Measurements from ENCODE around the gene CRACR2B.
A peak's percentile ranks its signal among the peaks of the same experiment; 100 is the strongest.

The CRACR2B gene

DNA sequence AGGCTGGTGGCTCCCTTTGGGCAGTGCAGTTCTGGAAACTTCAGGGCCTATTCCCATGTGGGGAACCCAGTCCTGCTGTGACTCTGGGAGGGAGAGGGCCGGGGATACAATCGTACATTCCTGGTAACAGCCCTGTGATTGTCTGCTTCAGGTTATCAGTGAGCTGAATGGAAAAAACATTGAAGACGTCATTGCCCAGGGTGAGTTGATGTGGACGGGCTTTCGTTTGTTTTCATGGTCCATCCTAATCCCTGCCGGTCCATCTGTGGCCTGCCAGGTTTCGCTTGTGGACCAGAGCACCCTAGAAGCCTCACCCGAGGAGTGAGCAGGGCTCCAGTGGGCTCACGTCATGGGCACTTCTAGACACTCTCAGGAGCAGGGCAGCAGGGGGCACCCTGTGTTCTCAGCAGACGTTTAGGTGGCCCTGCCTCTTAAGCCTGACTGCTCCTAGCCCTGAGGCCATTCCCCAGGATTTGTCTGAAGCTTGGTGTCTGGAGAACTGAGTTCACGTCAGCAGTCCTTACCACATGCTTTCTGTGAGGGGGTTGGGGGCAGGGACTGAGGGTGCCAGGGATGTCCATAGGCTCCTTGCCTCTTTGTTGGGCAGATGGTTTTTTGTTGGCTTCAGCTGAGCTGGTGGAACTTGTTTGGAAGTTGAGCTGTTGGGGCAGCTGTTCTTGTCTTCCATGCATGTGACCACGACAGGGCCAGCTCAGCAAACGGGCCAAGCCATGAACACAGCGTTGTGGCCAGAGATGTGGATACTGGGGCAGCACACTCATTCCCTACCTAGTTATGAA, 16.1 kb upstream of the CRACR2B start:
- no peak for DNase-seq

DNA sequence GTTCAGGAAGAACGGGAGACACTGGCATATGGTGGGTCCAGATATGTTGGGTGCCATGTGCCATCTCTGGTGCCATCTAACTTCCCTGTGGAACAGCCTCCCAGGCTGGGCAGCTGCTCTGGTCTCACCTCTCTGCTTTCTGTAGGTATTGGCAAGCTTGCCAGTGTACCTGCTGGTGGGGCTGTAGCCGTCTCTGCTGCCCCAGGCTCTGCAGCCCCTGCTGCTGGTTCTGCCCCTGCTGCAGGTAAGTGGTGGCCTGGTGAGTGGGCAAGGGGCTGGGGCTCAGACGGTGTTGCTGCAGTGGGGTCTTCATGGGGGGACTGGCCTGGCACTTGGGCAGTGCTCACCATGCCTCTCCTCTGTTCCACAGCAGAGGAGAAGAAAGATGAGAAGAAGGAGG, 15.3 kb upstream of the CRACR2B start:
- no peak for DNase-seq

DNA sequence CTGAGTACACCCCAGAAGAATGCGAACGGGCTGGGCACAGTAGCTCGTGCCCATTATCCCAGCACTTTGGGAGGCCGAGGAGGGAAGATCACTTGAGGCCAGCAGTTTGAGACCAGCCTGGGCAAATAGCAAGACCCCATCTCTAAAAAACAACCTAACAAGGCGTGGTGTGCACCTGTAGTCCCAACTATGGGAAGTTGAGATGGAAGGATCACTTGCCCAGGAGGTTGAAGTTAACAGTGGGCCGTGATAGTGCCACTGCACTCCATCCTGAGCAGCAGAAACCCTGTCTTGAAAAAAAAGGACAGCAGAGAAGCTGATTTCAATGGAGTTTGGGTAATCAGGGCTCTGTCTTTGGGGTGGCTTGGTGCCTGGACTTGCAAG, 14.7 kb upstream of the CRACR2B start:
- DNase-seq = no peak

DNA sequence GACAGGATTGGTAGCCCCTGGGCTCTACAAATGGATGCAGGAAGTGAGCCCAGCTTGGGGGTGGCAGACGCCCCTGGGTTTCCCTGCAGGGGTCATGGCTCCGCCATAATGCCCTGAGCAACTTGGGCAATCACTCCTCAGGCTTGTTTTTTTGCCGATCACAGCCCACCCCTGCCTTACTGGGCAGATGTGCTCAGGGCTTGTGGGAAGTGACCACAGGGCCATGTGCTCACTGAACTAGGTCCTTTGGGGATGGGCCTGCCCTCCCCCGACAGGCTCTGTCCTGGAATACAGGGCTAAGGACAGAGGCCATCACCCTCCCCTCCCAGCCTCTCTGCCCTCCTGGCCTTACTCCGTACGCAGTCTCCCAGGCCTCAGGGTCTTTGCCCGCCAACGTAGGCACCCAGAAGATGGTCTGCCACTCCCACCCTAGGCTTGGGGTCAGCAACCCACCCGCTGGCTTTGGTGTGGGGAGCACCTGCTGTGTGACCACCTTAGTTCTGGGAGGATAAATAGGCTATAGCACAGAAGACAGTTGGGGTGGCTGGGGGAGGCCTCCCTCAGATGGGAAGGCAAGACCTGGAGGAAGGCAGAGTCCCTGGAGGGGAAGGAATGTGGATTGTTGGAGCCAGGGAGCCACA, 14.1 kb upstream of the CRACR2B start:
- DNase-seq = no peak

DNA sequence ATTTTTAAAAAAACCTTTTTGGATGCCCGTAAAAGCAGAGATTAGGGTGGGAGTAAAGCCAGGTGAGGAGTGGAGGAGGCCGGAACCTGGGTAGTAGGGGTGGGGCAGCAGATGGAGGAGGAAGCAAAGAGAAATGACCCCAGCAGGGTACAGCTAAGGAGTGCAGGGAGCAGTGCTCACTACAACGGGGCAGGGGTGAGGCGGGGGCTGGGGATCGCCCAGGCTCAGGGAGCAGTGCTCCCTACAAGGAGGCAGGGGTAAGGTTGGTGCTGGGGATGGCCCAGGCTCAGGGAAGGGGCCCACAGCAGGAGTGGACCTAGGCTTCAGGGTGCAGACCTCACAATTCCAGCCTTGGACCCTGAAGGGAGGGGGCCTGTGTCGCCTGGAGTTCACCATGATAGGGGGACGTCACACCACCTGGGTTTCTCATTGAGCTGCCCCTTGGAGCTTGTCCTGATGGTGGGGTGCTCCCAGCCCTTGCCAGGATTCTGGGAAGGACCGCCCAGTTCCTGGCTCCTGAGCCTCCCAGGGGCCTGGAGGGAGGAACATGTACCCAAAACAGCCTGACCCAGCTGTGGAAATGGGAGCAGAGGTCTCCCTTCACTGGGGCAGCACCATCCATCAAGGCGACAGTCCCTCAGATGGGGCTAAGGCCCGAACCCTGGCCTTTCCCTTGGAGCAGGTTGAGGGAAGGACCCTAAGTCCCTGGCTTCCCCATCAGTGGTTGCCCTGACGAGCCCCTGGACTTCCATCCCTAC, 11.9 kb upstream of the CRACR2B start:
- no peak for DNase-seq

DNA sequence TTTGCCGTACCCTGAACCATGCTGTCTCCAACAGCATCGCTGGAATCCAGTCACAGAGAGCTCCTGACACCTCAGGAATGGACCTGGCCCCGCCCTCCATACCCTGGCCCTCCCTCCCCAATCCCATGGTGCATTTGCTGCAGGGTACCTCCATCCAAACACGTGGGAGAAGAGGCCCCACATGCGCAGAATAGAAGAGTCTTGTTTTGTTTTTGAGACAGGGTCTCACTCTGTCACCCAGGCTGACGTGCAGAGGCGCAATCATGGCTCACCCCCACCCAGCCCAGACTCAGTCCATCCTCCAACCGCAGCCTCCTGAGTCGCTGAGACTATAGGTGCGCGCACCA, 11.3 kb upstream of the CRACR2B start:
- no peak for DNase-seq

DNA sequence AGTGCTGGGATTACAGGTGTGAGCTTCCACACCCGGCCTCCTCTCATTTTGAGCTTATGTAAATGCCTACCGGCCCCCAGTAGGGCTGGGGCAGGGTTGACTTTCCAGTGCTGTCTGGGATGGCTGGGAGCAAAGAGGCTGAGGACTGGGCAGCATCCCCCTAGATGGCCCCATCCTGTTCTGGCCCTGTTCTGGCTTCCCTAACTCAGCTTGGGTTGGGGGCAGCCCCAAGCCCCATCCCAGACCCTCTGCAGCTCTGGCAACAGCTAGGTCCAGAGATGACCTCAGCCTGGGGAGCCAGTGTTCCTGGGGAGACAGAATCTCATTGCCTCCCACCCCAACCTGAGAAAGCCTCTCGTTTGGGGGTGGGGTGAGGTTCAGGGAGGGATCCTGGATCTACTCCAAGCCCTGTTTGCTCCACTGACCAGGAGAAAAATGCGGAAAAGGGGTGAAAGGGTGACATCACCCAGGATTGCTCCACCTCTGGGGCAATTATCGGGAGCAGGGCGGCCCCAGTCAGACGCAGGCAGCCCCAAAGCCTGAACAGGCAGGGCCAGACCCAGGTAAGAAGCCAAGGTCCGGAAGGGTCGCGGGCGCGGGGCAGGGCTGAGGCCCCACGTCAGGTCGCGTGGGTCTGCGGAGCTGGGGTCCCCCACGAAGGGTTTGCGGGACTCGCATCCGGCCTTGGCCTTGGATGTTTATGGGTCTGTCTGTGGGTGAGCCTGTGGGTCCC, 9.2 kb upstream of the CRACR2B start, which contains the start of gene PNPLA2:
Gene PNPLA2 (plus strand): TSS at position 519 of the 733 bp plus-strand sequence. CDS start 805 bp downstream, outside the sequence.
- DNase-seq = peak in 1 of 2 donors; percentile 30

DNA sequence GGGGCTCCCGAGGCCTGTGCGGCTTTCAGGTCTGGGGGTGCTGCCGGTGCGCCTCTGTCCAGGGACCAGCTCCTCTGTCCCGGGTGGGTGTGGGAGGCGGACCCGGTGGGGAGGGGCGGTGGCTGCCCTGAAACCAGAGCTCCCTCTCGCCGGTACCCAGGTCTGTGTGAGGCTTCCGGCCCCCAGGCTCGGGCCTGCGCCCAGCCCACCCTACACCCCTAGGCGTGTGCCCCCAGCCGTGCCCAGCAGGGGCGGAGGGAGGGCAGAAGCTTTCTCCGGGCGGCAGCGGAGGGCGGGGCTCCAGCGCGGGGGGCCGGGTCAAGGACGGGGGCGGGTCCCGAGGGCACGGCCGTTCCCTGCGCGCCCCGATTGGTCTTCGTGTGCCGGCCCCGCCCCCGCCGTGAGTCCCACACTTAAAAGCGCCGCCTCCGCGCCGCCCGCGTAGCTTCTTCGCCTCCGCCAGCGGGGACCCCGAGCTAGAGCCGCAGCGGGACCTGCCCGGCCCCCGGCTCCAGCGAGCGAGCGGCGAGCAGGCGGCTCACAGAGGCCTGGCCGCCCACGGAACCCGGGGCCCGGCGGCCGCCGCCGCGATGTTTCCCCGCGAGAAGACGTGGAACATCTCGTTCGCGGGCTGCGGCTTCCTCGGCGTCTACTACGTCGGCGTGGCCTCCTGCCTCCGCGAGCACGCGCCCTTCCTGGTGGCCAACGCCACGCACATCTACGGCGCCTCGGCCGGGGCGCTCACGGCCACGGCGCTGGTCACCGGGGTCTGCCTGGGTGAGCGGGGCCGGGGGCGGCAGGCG, 8.4 kb upstream of the CRACR2B start:
- peak; percentile 89 to 92 for DNase-seq

DNA sequence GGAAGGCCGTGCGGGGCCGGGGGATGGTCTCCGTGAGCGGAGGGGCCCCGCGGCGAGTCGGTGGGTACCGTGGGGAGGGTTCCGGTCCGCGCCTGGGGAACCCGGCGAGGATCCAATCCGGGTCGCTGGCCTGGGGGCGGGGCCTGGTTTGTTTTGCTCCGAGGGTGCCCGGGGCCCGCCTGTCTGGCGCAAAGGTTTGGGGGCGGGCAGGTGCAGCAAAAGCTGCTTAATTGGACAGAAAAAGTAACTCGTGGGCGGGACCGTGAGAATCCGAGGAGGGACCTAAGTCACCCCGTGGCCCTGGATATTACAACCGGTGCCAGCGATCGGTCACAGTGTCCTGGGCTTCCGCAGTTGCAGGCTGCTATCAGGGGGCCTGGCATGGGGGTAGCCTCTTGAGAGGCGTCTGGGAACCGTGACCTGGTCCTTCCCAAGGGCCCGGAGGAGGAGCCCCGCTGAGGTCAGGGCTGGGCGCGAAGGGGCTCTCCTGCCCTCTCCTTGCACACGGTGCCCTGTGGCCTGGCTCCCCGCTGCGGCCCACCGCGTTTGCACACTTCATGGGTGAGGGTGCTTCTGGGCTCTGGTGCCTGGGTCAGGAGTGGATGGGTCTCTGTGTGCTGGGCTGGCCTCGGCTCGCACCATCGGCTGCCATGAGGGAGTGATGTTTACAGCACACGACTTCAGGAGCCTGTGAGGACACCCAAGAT, 7.6 kb upstream of the CRACR2B start:
- DNase-seq = peak; percentile 82 to 86

DNA sequence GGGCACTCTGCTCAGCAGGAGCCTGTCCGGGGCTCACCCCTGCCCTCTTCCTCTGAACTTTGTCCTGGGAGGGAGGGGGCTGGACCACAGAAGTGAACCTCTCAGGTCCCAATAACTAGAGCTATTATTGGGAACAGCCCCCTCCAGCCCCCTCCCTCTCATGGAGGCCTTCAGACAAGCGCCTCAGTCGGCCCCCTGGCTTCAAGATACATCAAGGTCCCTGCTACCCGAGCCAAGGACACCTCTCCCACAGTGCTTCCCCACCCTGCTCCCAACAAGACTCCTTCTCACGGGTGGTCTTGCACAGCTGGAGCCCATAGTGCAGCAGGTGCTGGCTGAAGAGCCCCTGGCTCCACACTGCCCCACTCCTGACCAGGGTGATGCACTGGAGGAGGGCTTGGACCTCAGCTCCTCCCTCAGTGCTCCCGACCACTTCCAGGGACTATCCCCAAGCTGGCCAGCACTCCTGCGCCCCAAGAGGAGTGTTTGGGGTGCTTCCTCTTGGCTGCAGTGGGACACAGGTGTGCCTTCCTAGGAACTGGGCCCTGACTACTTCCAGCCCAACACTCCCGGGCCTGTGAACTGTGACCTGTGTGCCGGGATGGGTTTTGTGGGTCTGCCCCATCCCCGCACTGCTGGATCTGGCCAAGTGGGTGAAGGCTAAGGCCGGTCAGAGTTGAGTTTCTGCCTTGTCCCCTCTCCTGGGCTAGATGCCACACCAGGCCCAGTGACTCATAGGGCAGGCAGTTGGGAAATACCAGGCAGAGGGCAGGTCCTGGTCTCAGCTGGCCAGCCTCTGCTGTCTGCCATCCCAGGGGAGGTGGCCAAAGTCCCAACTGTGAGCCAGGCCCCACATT, 6.8 kb upstream of the CRACR2B start:
- peak; percentile 69 to 85 for DNase-seq

DNA sequence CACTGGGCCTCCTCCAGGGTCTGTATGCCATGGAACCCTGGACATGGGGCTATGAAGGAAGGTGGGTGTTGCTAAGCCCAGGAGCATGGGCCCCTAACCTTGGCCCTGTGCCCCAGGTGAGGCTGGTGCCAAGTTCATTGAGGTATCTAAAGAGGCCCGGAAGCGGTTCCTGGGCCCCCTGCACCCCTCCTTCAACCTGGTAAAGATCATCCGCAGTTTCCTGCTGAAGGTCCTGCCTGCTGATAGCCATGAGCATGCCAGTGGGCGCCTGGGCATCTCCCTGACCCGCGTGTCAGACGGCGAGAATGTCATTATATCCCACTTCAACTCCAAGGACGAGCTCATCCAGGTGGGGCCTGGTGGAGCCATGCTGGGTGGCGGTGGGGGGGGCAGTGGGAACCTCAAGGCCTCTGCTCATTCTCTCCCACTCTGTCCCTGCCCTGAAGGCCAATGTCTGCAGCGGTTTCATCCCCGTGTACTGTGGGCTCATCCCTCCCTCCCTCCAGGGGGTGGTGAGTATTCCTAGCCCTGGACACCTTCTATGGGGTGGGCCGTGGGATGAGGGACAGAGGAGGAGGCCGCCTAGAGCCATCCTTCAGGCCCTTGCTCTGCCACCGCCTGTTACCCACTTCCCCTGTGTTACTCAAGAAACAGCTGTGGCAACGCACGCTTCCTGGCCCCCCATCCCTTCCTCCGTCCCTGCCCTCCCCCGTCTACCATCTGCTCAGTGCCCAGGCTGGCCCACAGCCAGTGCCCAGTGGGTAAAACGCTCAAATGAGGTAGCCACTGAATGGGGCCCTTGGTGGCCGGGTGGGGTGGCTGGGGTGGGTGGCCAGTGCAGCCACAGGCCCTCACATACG, 6.0 kb upstream of the CRACR2B start:
- peak; percentile 48 to 63 for DNase-seq

DNA sequence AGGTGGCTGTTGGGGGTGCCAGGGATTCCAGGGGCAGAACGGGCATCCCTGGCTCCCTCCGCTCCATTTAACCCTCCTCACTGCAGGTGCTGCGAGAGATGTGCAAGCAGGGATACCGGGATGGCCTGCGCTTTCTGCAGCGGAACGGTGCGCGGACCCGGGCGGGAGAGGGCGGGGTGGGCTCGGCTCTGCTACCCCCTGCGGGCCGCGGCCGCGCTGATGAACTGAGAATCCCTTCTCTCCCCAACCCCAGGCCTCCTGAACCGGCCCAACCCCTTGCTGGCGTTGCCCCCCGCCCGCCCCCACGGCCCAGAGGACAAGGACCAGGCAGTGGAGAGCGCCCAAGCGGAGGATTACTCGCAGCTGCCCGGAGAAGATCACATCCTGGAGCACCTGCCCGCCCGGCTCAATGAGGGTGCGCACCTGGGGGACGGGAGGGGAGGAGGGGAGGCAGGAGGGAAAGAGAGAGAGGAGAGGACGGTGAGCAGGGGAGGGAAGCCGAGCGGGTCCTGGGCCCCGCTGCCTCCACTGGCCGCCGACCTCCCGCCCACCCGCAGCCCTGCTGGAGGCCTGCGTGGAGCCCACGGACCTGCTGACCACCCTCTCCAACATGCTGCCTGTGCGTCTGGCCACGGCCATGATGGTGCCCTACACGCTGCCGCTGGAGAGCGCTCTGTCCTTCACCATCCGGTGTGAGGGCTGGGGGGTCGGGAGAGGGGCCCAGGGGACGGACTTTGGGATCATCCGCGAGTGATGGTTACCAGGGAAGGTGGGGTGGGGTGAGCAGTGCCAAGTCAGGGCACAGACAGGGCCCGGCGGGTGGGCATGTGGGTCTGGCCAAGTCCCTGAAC, 4.1 kb upstream of the CRACR2B start:
- DNase-seq = no peak

DNA sequence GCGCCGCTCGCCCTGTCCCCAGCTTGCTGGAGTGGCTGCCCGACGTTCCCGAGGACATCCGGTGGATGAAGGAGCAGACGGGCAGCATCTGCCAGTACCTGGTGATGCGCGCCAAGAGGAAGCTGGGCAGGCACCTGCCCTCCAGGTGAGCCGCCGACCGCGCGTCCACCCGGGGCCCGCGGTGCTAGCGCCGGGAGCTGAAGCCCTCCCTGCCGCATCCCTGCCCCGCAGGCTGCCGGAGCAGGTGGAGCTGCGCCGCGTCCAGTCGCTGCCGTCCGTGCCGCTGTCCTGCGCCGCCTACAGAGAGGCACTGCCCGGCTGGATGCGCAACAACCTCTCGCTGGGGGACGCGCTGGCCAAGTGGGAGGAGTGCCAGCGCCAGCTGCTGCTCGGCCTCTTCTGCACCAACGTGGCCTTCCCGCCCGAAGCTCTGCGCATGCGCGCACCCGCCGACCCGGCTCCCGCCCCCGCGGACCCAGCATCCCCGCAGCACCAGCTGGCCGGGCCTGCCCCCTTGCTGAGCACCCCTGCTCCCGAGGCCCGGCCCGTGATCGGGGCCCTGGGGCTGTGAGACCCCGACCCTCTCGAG, 3.3 kb upstream of the CRACR2B start:
- DNase-seq = no peak

DNA sequence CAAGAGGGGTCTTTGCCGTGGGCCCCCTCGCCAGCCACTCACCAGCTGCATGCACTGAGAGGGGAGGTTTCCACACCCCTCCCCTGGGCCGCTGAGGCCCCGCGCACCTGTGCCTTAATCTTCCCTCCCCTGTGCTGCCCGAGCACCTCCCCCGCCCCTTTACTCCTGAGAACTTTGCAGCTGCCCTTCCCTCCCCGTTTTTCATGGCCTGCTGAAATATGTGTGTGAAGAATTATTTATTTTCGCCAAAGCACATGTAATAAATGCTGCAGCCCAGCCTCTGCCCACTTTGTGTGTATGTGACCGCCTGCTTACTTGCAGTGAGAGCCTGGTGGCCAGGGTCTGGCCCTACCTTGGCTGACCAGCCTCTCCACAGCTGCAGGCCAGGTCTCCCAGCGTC, 2.8 kb upstream of the CRACR2B start:
- no peak for DNase-seq

DNA sequence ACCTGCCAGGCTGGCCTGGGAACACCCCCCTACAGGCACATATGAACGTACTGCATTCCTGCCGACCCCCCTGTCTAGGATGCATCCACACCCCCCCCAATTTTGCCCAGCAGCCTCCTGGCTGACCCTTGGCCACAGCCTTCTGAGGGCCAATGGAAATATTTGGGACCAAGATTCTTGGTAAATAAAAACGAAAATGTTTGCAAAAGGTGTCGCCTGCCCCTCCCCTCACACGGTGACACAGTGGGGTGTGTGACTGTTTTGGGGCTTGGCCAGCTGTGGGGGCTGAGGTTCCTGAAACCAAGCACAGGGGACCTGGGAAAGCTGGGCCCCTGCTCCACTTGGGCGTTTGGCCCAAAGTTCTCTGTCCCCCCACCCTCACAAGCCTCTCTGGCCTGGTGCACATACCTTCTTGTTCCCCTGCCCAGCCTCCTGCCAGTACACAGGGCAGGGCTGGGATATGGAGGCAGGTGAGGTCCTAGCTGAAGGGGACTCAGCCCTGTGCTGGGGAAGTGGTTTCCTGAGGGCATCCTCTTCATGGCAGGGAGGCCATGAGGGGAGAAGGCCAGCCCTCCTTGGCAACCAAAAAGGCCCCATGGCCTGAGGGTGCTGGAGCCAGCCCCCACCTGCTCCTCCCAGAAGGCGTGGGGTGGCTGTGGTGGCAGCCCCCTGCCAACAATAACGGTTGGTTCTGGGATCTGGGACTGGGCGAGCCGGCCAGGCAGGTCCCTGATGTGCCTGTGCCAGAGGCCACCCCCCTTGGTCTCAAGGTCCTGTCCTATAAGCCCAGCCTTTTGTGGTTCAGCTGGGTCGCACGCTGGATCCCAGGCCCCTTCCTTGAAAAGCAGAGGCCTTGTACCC, 2.1 kb upstream of the CRACR2B start:
- DNase-seq = no peak

DNA sequence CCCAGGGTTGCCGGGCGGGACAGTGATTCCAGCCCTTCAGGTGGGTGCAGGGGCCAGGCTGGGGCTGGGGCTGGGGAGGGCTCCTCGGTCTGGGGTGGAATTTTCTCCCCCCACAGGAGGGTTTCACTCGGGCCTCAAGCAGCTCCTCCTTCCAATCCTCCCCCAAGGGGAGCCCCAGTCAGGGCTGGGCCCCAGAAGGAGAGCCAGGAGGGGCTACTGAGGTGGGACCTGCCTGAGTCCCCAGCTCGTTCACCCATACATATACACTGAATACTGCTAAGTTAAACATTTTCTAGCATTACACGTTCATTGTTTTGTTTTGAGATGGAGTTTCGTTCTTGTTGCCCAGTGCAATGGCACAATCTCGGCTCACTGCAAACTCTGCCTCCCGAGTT, 1.5 kb upstream of the CRACR2B start:
- DNase-seq = no peak

DNA sequence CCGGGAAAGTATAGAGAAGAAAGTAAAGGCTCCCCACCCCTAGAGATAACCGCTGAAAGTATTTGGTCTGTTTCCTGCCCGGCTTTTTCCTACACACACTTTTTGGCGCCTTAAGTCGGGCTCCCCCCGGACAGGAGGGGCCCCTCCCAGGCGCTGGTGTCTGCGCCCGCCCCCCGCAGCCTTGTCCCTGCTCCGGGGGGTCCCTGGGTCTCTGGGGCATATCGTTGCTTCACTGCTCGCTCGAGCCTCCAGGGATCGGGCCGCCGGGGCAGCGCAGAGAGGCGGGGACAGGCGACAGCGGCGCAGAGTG, 928 bp upstream of the CRACR2B start:
- DNase-seq = no peak

All from inflammatory macrophage (primary cell).